K562 (cell line): ENCODE measurements around the gene CCR9. TPM values are rescaled to one million over a fixed set of nuclear protein-coding genes. Genes with fewer than 3 reads are reported as not detected.
A peak's percentile ranks its signal among the peaks of the same experiment; 100 is the strongest.

Experiments used
- BDP1 ChIP-seq: IDR thresholded peaks from 3 replicates; pipeline ENCODE4 v1.6.1; 2011; ENCODE audit not compliant: insufficient read length, insufficient read depth
- CSDE1 ChIP-seq, 2 experiments: fragments of 450-650 bp; IDR thresholded peaks; 2 replicates each; pipeline ENCODE4 v1.6.1; 2016; ENCODE audit warnings: mild to moderate bottlenecking in 1 of 2
- DLX4 ChIP-seq: fragments of 250-450 bp; sonication (Bioruptor Pico); IDR thresholded peaks from 2 replicates; pipeline ENCODE4 v1.6.1; 2021; ENCODE audit warnings: mild to moderate bottlenecking
- FOXJ2 ChIP-seq: fragments of 200-800 bp; sonication (Bioruptor generic); IDR thresholded peaks from 2 replicates; pipeline ENCODE4 v1.6.1; 2016; ENCODE audit warnings: missing genetic modification characterization, missing compliant biosample characterization
- GMEB1 ChIP-seq: fragments of 250-450 bp; sonication (Bioruptor Pico); IDR thresholded peaks from 2 replicates; pipeline ENCODE4 v1.4.0; 2020; ENCODE audit warnings: mild to moderate bottlenecking
- HEY1 ChIP-seq: fragments of 250-450 bp; sonication (Bioruptor Pico); IDR thresholded peaks from 2 replicates; pipeline ENCODE4 v1.5.0; 2020; ENCODE audit warnings: mild to moderate bottlenecking, moderate library complexity, borderline replicate concordance
- IFI16 ChIP-seq: fragments of 250-450 bp; sonication (Bioruptor Pico); IDR thresholded peaks from 2 replicates; pipeline ENCODE4 v2.1.2; 2022; ENCODE audit warnings: mild to moderate bottlenecking, inconsistent platforms
- KDM4B ChIP-seq, 2 experiments: fragments of 450-650 bp in 1 of 2; sonication (generic) in 1 of 2; IDR thresholded peaks; 2 replicates each; pipeline ENCODE4 v1.6.1; 2016 to 2017; ENCODE audit warnings: borderline replicate concordance in 2 of 2, antibody characterized with exemption in 1 of 2, low read depth in 1 of 2, mild to moderate bottlenecking in 1 of 2
- KDM5B ChIP-seq: fragments of 200-600 bp; sonication (generic); IDR thresholded peaks from 2 replicates; pipeline ENCODE4 v1.6.1; 2012; ENCODE audit warnings: low read depth, mild to moderate bottlenecking, moderate library complexity, low read length, control low read depth, inconsistent platforms; ENCODE audit not compliant: insufficient replicate concordance
- NKRF ChIP-seq: fragments of 450-650 bp; IDR thresholded peaks from 2 replicates; pipeline ENCODE4 v1.6.1; 2016; ENCODE audit warnings: borderline replicate concordance
- SMARCE1 ChIP-seq: fragments of 450-650 bp; IDR thresholded peaks from 2 replicates; pipeline ENCODE4 v1.7.1; 2016; ENCODE audit warnings: mild to moderate bottlenecking
- TBL1XR1 ChIP-seq, 2 experiments: IDR thresholded peaks; 2 replicates each; pipeline ENCODE4 v1.6.1; 2012; ENCODE audit warnings: improper control_type of control experiment in 2 of 2, low read length in 2 of 2, mild to moderate bottlenecking in 1 of 2
- ZFP36 ChIP-seq: fragments of 150-350 bp; IDR thresholded peaks from 2 replicates; pipeline ENCODE4 v1.6.1; 2018; ENCODE audit warnings: low read length, low read depth; ENCODE audit not compliant: partially characterized antibody
- ZNF143 ChIP-seq: sonication (generic); formaldehyde crosslinking; IDR thresholded peaks from 2 replicates; pipeline ENCODE4 v1.9.0; 2022; ENCODE audit warnings: mild to moderate bottlenecking, missing genetic modification reagents
- ZNF395 ChIP-seq: fragments of 200-800 bp; sonication (Bioruptor generic); IDR thresholded peaks from 2 replicates; pipeline ENCODE4 v1.6.1; 2017; ENCODE audit warnings: missing genetic modification characterization, missing compliant biosample characterization
- ZNF507 ChIP-seq: conservative IDR thresholded peaks from 2 replicates; pipeline ENCODE4 v1.6.1; 2017; ENCODE audit warnings: missing genetic modification characterization, missing compliant biosample characterization
- polyA plus RNA-seq, 8 experiments: library from polyadenylated mRNA; depleted of rRNA in 4 of 8; stranded (reverse) in 5 of 8; unstranded in 3 of 8; fragments of >200 nt; fragmentation: Nextera tagmentation in 2 of 8; fragmentation: Illumina TruSeq in 1 of 8; extraction: Ambion mirVana in 2 of 8; extraction: Trizol in 1 of 8; gene quantifications; 2 replicates each; pipeline versions ENCODE4 v1.2.1 to v1.2.3, GENCODE V29; 2011 to 2014; ENCODE audit warnings: inconsistent platforms in 1 of 8, missing spikeins in 1 of 8
- total RNA-seq, 7 experiments: library from RNA; depleted of rRNA in 6 of 7; stranded (reverse); fragments of >200 nt in 6 of 7; fragmentation: Illumina TruSeq in 2 of 7; extraction: Trizol in 2 of 7; gene quantifications; 2 replicates each; pipeline versions ENCODE4 v1.2.1 to v1.2.3, GENCODE V29; 2011 to 2021; ENCODE audit warnings: low replicate concordance in 1 of 7
- TF ChIP-seq, protein P1 (sequence below), 3 experiments: IDR thresholded peaks in 2 of 3; conservative IDR thresholded peaks in 1 of 3; 2 replicates each; pipeline ENCODE4 v1.5.1; 2011 to 2012; ENCODE audit warnings: low read length in 3 of 3, mild to moderate bottlenecking in 3 of 3, control low read depth in 2 of 3, improper control_type of control experiment in 1 of 3, inconsistent platforms in 1 of 3, low read depth in 1 of 3, mixed read lengths in 1 of 3, moderate library complexity in 1 of 3; ENCODE audit not compliant: insufficient read depth in 2 of 3
- TF ChIP-seq, protein P2 (sequence below): sonication (generic); formaldehyde crosslinking; IDR thresholded peaks from 2 replicates; pipeline ENCODE4 v1.5.0; 2020; ENCODE audit warnings: missing genetic modification reagents

The CCR9 gene
- total and polyA plus RNA-seq, 9 of the 15 experiments (the other 6 are each of a cell fraction or from before 2014, with no cell fraction given) = not detected

DNA sequence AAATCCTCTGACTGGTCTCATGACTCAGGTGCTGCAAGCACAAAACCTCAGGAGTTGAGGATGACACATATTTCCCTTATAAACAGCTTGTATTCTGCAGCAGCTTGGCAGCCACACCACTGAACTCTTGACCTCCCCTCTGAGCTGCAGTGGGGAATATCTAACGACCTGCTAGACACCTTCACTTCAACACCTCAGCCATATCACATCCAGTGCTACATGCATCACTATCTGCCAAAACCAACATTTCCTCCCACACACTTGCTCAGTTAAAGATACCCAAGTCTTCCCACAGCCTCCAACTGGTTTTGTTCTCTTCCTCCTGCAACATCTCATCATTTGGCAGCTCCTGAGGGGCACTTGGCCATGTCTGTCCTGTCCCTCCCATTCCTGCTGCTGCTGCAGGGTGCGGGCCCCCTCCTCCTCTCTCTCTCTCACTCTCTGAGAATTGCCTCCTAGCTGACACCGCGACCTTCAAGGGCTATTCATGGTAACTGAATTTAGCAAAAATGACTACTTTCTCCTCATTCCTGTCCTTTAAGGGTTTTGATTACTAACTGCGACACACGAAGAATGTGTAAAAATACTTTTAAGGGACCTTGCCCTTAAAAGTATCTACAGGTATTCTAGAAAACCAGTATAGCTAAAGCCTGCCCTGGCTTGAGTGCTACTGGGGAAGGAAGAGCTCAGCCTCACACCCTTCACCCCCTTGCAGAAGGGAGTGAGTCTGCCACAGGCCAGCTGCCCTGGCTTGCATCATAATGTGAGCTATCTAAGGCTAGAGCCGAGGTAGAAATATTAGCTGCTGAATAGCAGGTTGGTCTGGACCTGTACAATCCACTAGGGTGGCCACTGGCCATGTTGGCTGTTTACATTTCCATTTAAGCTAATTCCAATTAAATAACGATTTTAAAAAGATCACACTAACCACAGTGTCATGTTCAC is 5.0 kb upstream of the CCR9 start (continued):
- TF ChIP-seq IFI16 (no peak), NKRF (no peak), HEY1 (CRISPR knock-in tag) (no peak), ZNF507 (tag) (no peak), DLX4 (CRISPR knock-in tag) (no peak), KDM4B (IDR thresholded peaks at IDR 0.05; ENCODE audit: borderline replicate concordance in 2 of 2, low read depth in 1 of 2) (no peak), KDM5B (no peak), TBL1XR1 (IDR thresholded peaks at IDR 0.05; ENCODE audit: low read length in 2 of 2) (peak in 1 of 2 experiments; percentile 51; a peak in 1 of 4 replicates), ZNF395 (CRISPR knock-in tag) (no peak), CSDE1 (IDR thresholded peaks at IDR 0.05) (no peak), FOXJ2 (tag) (no peak), BDP1 (no peak), GMEB1 (CRISPR knock-in tag) (no peak), SMARCE1 (peak; percentile 80; the same call in 1 of the 2 replicates), ZNF143 (CRISPR knock-in tag) (no peak), ZFP36 (no peak)
- TF ChIP-seq, protein P1, sequence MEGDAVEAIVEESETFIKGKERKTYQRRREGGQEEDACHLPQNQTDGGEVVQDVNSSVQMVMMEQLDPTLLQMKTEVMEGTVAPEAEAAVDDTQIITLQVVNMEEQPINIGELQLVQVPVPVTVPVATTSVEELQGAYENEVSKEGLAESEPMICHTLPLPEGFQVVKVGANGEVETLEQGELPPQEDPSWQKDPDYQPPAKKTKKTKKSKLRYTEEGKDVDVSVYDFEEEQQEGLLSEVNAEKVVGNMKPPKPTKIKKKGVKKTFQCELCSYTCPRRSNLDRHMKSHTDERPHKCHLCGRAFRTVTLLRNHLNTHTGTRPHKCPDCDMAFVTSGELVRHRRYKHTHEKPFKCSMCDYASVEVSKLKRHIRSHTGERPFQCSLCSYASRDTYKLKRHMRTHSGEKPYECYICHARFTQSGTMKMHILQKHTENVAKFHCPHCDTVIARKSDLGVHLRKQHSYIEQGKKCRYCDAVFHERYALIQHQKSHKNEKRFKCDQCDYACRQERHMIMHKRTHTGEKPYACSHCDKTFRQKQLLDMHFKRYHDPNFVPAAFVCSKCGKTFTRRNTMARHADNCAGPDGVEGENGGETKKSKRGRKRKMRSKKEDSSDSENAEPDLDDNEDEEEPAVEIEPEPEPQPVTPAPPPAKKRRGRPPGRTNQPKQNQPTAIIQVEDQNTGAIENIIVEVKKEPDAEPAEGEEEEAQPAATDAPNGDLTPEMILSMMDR (IDR thresholded peaks at IDR 0.05 in 2 of 3, conservative IDR thresholded peaks at IDR 0.05 in 1 of 3; ENCODE audit: insufficient read depth in 2 of 3, low read depth in 1 of 3, low read length in 3 of 3) = no peak
- TF ChIP-seq, protein P2, sequence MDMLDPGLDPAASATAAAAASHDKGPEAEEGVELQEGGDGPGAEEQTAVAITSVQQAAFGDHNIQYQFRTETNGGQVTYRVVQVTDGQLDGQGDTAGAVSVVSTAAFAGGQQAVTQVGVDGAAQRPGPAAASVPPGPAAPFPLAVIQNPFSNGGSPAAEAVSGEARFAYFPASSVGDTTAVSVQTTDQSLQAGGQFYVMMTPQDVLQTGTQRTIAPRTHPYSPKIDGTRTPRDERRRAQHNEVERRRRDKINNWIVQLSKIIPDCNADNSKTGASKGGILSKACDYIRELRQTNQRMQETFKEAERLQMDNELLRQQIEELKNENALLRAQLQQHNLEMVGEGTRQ = no peak
